DOHH2 (cell line): ENCODE data around the gene UBE2E1.

Experiments used
- CTCF ChIP-seq: fragments of 200-600 bp; sonication (generic); IDR thresholded peaks from one replicate; pipeline ENCODE4 v1.5.1; 2014; ENCODE audit warnings: antibody characterized with exemption, mild to moderate bottlenecking, low read depth, low read length; ENCODE audit not compliant: poor library complexity, severe bottlenecking
- EZH2phosphoT487 ChIP-seq: fragments of 200-600 bp; sonication (generic); IDR thresholded peaks from 2 replicates; pipeline ENCODE4 v1.6.1; 2017; ENCODE audit warnings: borderline replicate concordance, mild to moderate bottlenecking, antibody characterized with exemption, low read length, moderate library complexity, mixed read lengths

- TF ChIP-seq CTCF: no peak
- no peak for TF ChIP-seq EZH2phosphoT487
Observed at GRCh38 chr3:23911397-23911796, 105.6 kb downstream of the UBE2E1 start.
